Measurements from ENCODE around the gene KIF3B.
"Not testable (repeated sequence)": the region's sequence is repeated elsewhere in the genome, so short reads cannot be mapped to it uniquely, and the experiment has no call there.

The KIF3B gene

DNA sequence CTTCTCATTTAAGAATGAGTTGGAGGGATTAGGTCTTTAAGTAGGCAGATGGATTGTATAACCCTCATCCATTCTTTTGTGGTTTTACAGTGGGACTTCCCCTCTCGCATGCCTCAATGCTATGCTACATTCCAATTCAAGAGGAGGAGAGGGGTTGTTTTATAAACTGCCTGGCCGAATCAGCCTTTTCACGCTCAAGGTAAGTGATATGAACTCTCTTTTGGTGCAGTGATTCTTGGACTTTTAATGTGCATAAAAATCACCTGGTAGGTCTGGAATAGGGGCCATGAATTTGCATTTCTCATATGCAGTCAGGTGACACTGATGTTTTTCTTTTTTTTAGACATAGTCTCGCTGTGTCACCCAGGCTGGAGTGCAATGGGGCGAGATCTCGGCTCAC, 91.5 kb downstream of the KIF3B start:
- H3K36me3 Mint-ChIP-seq (ENCODE audit: low read depth), result peaks cover 36% of the 10 kb centered on the region
- intact Hi-C loops (cut with micrococcal nuclease), result no loop called here
- H3K4me1 Mint-ChIP-seq (ENCODE audit: low read depth), result peaks cover 15% of the 10 kb centered on the region
- no peak overlapping the region for H3K4me3 Mint-ChIP-seq
- H3K9me3 Mint-ChIP-seq, result no peaks in the 10 kb centered on the region
- H3K27ac Mint-ChIP-seq, result no peak overlapping the region
- H3K27me3 Mint-ChIP-seq, result no peaks in the 10 kb centered on the region

DNA sequence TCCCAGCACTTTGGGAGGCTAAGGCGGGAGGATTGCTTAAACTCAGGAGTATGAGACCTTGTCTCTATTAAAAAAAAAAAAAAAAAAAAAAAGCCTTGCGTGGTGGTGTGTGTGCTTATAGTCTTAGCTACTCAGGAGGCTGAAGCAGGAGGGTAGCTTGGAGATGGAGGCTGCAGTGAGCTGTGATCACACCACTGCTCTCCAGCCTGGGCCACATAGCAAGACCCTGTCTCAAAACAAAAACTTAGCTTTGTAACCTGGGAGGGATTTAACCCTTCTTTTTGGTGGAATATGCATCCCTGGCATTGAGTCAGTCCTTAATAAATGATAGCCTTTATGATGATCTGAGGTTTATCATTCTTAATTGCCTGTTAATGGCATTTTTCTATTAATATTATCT, 93.4 kb downstream of the KIF3B start:
- intact Hi-C loops (cut with micrococcal nuclease), result no loop called here
- no peak overlapping the region for H3K4me3 Mint-ChIP-seq
- no peak overlapping the region for H3K27ac Mint-ChIP-seq
- no peaks in the 10 kb centered on the region for H3K27me3 Mint-ChIP-seq
- peaks cover 39% of the 10 kb centered on the region for H3K36me3 Mint-ChIP-seq (ENCODE audit: low read depth)
- no peaks in the 10 kb centered on the region for H3K9me3 Mint-ChIP-seq
- peaks cover 8% of the 10 kb centered on the region for H3K4me1 Mint-ChIP-seq (ENCODE audit: low read depth)

GRCh38 chr20:32378461-32378860, 101.0 kb downstream of the KIF3B start:
- Mint-ChIP-seq H3K27me3 (no peaks in the 10 kb centered on the region), H3K9me3 (no peaks in the 10 kb centered on the region), H3K36me3 (ENCODE audit: low read depth) (peaks cover 51% of the 10 kb centered on the region), H3K27ac (no peak overlapping the region), H3K4me1 (ENCODE audit: low read depth) (no peaks in the 10 kb centered on the region), H3K4me3 (no peak overlapping the region)
- intact Hi-C loops (cut with micrococcal nuclease), result no loop called here

GRCh38 chr20:32380037-32380436, 102.6 kb downstream of the KIF3B start:
- H3K27me3 Mint-ChIP-seq; intact Hi-C loops (cut with micrococcal nuclease); H3K27ac Mint-ChIP-seq; H3K9me3 Mint-ChIP-seq; H3K4me3 Mint-ChIP-seq; H3K4me1 Mint-ChIP-seq (ENCODE audit: low read depth): not testable (repeated sequence)
- H3K36me3 Mint-ChIP-seq (ENCODE audit: low read depth), result peaks cover 61% of the 10 kb centered on the region

- Mint-ChIP-seq H3K4me1 (ENCODE audit: low read depth) (no peaks in the 10 kb centered on the region), H3K4me3 (no peak overlapping the region), H3K27ac (no peak overlapping the region), H3K36me3 (ENCODE audit: low read depth) (peaks cover 62% of the 10 kb centered on the region), H3K9me3 (no peaks in the 10 kb centered on the region), H3K27me3 (no peaks in the 10 kb centered on the region)
- intact Hi-C loops (cut with micrococcal nuclease), result no loop called here
These were observed 103.3 kb downstream of the KIF3B start for GRCh38 chr20:32380745-32381144.

- no peaks in the 10 kb centered on the region for H3K9me3 Mint-ChIP-seq
- H3K36me3 Mint-ChIP-seq (ENCODE audit: low read depth), result peaks cover 64% of the 10 kb centered on the region
- intact Hi-C loops (cut with micrococcal nuclease), result no loop called here
- H3K27me3 Mint-ChIP-seq, result no peaks in the 10 kb centered on the region
- H3K4me3 Mint-ChIP-seq, result no peak overlapping the region
- no peak overlapping the region for H3K27ac Mint-ChIP-seq
- H3K4me1 Mint-ChIP-seq (ENCODE audit: low read depth), result peaks cover 7% of the 10 kb centered on the region
These were observed 104.9 kb downstream of the KIF3B start for GRCh38 chr20:32382102-32382950.

- H3K27ac Mint-ChIP-seq; H3K4me3 Mint-ChIP-seq; H3K27me3 Mint-ChIP-seq; H3K9me3 Mint-ChIP-seq; intact Hi-C loops (cut with micrococcal nuclease): not testable (repeated sequence)
- Mint-ChIP-seq H3K4me1 (ENCODE audit: low read depth) (peaks cover 12% of the 10 kb centered on the region), H3K36me3 (ENCODE audit: low read depth) (peaks cover 57% of the 10 kb centered on the region)
These were observed 106.0 kb downstream of the KIF3B start for GRCh38 chr20:32383441-32383840.

Measured in dendritic cell treated with granulocyte-macrophage colony-stimulating factor and Interleukin-4, amounts not matched to agents 40 ng/mL and 50 ng/mL, for 4 days (primary cell).